ENCODE results near the gene GAS7.

The GAS7 gene

DNA sequence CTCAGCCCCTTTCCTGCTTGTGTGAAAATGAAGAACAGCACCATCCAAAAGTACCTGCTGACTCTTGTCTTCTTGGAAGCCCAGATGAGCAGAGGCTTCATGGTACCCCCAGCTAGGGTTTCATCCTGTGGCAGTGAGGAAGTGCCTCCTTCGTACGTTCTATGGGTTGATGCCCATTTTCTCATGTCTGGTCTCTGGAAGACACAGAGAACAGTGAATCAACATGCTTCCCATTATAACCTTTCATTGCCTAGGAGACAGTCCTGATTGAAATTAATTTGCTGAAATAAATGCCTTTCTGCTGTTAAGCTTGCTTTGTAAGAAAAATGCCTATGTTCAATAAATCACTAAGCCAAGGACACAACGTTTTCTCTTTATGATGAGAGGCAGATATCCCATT is 329.9 kb downstream of the GAS7 start:
- no peak for DNase-seq

DNA sequence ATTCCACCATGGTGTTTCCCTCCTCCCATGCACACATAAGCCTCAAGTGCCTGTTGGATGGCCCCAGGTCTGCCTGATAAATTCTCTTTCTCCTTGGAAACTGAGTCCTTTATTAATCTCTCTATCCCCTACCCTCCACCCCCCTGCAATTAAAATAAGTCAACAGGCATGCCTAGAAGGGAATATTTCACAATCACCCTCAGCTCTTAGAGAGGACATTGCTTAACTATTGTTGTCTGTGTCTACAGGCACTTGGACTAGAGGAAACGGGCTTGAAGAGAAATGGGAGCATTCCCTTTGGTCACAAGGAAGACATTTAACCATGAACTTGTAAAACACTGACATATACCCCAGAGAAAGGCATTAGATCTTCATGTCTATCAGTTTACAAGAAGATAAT is 332.8 kb downstream of the GAS7 start:
- DNase-seq: no peak

DNA sequence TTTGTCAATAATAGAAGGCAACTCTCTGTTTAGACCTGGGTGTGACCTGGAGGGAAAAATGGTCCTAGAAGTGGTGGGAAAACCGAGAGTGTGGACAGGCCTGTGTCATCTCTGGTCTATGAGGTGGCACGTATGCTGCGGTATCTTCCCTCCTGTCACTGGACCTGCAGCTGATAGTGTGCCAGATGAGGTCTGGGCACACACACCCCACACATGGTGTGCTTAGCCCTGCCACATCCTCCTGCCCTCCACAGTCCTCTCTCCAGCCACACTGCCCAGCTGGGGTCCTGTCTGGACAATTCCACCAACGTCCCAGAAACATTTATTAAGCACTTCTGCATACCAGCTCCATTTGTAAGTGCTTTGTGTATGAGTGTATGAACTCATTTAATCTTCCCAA is 335.5 kb downstream of the GAS7 start:
- no peak for DNase-seq

DNA sequence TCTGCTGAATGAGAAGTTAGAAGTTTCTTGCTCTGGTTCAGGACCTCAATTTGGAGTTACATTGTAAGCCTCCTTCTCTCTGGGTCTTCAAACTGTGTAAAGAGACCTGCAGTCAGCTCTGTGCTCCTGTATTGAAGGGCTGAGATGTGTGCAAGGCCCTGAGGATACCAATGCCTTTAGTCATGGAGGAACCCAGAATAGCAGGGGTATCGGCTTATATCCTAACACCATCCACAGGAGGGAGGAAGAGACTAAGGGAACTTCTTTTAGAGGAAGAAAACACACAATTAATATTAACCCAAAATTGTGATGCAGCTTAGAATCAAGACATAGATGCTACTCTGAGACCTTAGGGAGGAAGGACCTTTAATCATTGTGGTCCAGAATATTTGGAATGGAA is 336.2 kb downstream of the GAS7 start:
- no peak for DNase-seq

DNA sequence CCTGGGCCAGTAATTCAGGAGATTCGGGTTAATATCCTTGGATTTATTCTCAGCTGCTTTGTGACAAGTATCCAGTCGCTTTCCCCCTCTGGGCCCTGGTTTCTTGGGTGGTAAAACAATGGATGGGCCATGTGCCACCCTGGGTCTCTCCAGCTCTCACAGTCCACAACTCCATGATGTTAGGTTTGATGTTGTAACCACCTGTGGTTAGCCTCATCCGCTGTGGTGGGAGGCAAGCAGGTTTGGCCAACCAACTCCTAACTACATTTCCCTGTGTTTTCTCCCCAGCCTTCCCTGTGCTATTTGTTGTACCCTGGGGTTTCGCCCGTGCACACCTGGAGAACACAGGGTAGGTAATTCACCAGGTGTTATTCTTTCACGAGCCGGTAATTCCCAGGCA is 337.6 kb downstream of the GAS7 start:
- DNase-seq: no peak

Data from activated gamma-delta T cell treated with Interleukin-2 at 50 U/mL for 16 hours (primary cell).